ENCODE results near the gene PLB1. TPM values are rescaled to one million over a fixed set of nuclear protein-coding genes. Genes with fewer than 3 reads are reported as not detected.
A peak's percentile ranks its signal among the peaks of the same experiment; 100 is the strongest.

PLB1 gene
- polyA plus RNA-seq, 3 donors: 1.4 to 1.5 (median 1.5) TPM

GRCh38 chr2:28492282-28492681 lies 3.6 kb upstream of the PLB1 start:
- DNase-seq (ENCODE audit: extremely low read depth in 1 of 11, low read depth in 9 of 11, low spot score in 4 of 11): no peak

DNA sequence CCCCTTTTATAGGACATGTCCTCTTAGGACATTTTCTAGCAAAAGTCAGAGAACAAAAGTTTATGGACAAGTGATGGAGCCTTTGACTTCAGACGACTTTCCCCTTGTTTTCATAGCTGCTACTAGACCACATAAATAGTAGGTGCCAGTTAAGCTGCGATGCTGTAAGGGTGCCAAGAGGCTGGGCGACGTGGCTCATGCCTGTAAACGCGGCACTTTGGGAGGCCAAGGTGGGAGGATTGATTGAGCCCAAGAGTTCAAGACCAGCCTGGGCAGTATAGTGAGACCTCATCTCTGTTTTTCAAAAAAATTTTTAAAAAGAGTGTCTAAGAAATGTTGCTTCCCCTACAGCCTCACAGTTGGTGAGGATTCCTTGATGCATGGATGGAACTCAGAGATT lies 2.2 kb upstream of the PLB1 start:
- DNase-seq (ENCODE audit: extremely low read depth in 1 of 11, low read depth in 9 of 11, low spot score in 4 of 11): no peak

GRCh38 chr2:28496781-28497180 lies 921 bp downstream of the PLB1 start:
- no peak for DNase-seq (ENCODE audit: extremely low read depth in 1 of 11, low read depth in 9 of 11, low spot score in 4 of 11)

GRCh38 chr2:28497206-28497605 lies 1.3 kb downstream of the PLB1 start:
- no peak for DNase-seq (ENCODE audit: extremely low read depth in 1 of 11, low read depth in 9 of 11, low spot score in 4 of 11)

GRCh38 chr2:28499282-28499681 lies 3.4 kb downstream of the PLB1 start:
- DNase-seq (ENCODE audit: extremely low read depth in 1 of 11, low read depth in 9 of 11, low spot score in 4 of 11): no peak

- no peak for DNase-seq (ENCODE audit: extremely low read depth in 1 of 11, low read depth in 9 of 11, low spot score in 4 of 11)
These were observed 9.5 kb downstream of the PLB1 start for GRCh38 chr2:28505361-28505760.

- no peak for DNase-seq (ENCODE audit: extremely low read depth in 1 of 11, low read depth in 9 of 11, low spot score in 4 of 11)
These were observed 10.5 kb downstream of the PLB1 start for GRCh38 chr2:28506112-28506910.

- DNase-seq (ENCODE audit: extremely low read depth in 1 of 11, low read depth in 9 of 11, low spot score in 4 of 11): peak in 6 of 11 donors; percentile 19 to 52 (median 28)
These were observed 12.2 kb downstream of the PLB1 start for GRCh38 chr2:28507796-28508764.

DNA sequence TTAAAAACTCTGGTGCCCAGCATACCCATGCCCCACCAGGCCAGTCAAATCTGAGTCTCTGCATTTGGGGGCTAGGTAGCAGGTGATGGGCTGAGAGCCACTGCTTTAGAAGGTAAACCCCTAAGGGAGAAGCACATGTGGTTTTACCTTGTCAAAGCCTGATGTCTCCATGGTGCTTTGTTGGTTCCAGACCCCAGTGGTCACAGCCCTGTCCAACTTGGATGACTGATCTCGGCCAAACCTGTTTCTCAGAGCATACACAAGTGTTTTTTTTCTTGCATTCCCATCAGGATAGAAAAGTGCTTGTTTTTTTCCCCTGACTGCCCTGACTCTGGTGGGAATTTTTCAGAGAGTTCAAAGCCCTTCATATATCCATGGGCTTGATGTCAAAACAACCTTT lies 13.5 kb downstream of the PLB1 start:
- DNase-seq (ENCODE audit: extremely low read depth in 1 of 11, low read depth in 9 of 11, low spot score in 4 of 11): no peak

DNA sequence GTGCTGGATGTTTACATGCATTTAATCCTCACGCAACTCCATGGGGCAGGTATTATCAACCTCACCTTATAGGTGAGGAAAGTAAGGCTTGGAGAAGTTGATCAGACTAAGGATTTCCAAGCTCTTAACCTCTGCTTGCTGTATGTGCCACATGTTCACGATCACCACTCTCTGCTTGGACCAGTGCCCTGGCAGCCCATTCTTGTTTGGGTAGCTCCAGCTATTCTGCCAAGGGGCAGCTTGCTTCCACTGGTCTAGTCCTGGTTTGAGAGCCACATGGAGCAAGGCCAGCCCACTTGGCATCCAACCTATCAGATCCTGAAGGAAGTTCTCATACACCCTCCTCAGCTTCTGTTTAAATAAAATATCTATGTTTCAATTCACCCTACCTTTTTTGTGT lies 14.3 kb downstream of the PLB1 start:
- no peak for DNase-seq (ENCODE audit: extremely low read depth in 1 of 11, low read depth in 9 of 11, low spot score in 4 of 11)

DNA sequence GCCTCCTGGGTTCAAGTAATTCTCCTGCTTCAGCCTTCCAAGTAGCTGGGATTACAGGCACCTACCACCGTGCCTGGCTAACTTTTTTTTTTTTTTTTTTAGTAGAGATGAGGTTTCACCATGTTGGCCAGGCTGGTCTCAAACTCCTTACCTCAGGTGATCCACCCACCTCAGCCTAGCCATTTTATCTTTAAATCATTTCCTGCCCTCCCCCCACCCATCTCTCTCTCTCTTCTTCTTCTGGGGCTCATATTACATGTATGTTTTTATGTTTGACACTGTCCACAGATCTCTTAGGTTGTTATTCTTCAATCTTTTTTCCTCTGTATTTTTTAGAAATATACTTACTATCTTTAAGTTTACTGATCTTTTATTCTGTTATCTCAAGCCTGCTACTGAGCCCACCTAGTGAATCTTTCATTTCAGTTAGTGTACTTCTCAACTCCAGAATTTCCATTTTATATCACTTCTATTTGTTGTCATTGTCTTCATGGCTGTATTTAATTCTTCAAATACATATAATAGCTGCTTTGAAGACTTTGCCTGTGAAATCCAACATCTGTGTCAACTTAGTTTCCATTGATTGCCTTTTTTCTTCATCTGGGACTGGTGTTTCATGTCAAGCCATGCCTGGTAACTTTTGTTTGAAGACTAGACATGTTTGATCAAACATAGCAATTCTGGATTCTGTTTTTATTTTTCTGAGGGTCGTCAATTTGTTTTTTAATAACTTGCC lies 16.2 kb downstream of the PLB1 start:
- DNase-seq (ENCODE audit: extremely low read depth in 1 of 11, low read depth in 9 of 11, low spot score in 4 of 11): no peak

- DNase-seq (ENCODE audit: extremely low read depth in 1 of 11, low read depth in 9 of 11, low spot score in 4 of 11): no peak
These were observed 16.7 kb downstream of the PLB1 start for GRCh38 chr2:28512607-28512965.

DNA sequence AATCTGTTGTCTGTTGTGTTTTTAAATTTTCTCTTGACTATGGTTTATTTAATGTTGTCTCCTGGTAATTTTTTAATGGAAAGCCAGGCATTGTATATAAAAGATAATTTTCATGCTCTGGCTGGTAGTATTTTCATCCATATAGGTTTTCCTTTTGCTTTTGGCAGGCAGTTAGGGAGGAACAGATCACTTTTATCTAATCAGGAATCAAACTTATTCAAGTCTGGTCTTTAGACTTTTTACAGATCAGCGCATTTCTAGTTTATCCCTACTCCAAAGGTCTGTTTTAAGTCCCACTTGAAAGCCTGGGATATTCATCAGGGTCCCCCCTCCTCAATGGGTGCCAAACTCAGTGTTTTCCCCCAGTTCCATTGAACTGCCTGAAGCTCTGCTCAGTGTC lies 17.2 kb downstream of the PLB1 start:
- DNase-seq (ENCODE audit: extremely low read depth in 1 of 11, low read depth in 9 of 11, low spot score in 4 of 11): no peak

- no peak for DNase-seq (ENCODE audit: extremely low read depth in 1 of 11, low read depth in 9 of 11, low spot score in 4 of 11)
These were observed 19.4 kb downstream of the PLB1 start for GRCh38 chr2:28515176-28515751.

- no peak for DNase-seq (ENCODE audit: extremely low read depth in 1 of 11, low read depth in 9 of 11, low spot score in 4 of 11)
These were observed 20.6 kb downstream of the PLB1 start for GRCh38 chr2:28516430-28516829.

DNA sequence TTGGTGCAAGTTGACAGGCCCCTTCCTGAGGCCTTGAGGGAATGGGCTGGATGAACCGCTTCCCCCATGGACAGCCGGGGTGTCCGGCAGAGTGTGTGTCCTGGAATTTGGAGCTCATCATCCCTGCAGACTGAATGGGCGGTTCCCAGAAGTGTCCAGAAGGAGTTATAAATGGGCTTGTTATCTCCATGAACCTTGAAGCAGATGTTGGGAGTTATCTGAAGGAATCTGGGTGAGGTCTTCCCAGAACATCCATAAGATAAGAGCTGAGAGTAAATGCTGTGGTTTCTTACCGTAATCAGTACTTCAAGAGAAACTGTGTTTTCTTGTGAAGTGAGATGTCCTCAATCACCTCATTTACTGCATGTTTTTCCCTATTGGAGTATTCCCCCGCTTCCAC lies 21.1 kb downstream of the PLB1 start:
- no peak for DNase-seq (ENCODE audit: extremely low read depth in 1 of 11, low read depth in 9 of 11, low spot score in 4 of 11)

GRCh38 chr2:28521663-28522062 lies 25.8 kb downstream of the PLB1 start:
- DNase-seq (ENCODE audit: extremely low read depth in 1 of 11, low read depth in 9 of 11, low spot score in 4 of 11): peak in 4 of 11 donors; percentile 30 to 50 (median 38)

- DNase-seq (ENCODE audit: extremely low read depth in 1 of 11, low read depth in 9 of 11, low spot score in 4 of 11): no peak
These were observed 26.6 kb downstream of the PLB1 start for GRCh38 chr2:28522481-28522880.

- no peak for DNase-seq (ENCODE audit: extremely low read depth in 1 of 11, low read depth in 9 of 11, low spot score in 4 of 11)
These were observed 28.0 kb downstream of the PLB1 start for GRCh38 chr2:28523902-28524301.
